Heart left ventricle (tissue), 13 donors: ENCODE results near the gene ALG1.

Experiments used
- POLR2A ChIP-seq, 2 donors: fragments of 450-650 bp; IDR thresholded peaks; one replicate each; pipeline ENCODE4 v1.6.1; 2017; ENCODE audit warnings: antibody characterized with exemption in 2 of 2, mild to moderate bottlenecking in 2 of 2, moderate library complexity in 2 of 2
- TF ChIP-seq, protein P1 (sequence below), 12 donors: fragments of 200-600 bp; sonication (generic) in 4 of 12; IDR thresholded peaks; one replicate each; pipeline versions ENCODE4 v1.5.0 to v1.8.0; 2018 to 2022; ENCODE audit warnings: antibody characterized with exemption in 12 of 12, mild to moderate bottlenecking in 5 of 12
- donor health status: ischemic (EF 13 %, LVEDD 7.1; RV severe dilation, severe dysfunction).
- donor health status: DM: no; HTN: yes; CAD: no.
- donor health status: DM: no; HTN: no; CAD: no.
- donor health status: ischemic (EF 25% LVEDD 6.9; RV normal size, moderate dysfunction).
- donor health status: ischemic (EF 25% LVEDD 5.7; RV mildly dilated, moderate dysfunction).
- donor health status: ischemic (EF 35%, LVEDD 5.7; RV mildly dilated, moderate dysfunction).
- donor health status: nonischemic (EF 11% LVEDD 7.7; RV severe dilation, severe dysfunction).
- donor health status: DM: yes; HTN: yes; CAD: no.
- donor health status: PGD.
- donor health status: ischemic (EF 29% LVEDD 5.4; RV normal size, mild dysfunction).
- donor health status: nonischemic (EF 23%, LVEDD 6.1; RV moderate dilation, normal function).

DNA sequence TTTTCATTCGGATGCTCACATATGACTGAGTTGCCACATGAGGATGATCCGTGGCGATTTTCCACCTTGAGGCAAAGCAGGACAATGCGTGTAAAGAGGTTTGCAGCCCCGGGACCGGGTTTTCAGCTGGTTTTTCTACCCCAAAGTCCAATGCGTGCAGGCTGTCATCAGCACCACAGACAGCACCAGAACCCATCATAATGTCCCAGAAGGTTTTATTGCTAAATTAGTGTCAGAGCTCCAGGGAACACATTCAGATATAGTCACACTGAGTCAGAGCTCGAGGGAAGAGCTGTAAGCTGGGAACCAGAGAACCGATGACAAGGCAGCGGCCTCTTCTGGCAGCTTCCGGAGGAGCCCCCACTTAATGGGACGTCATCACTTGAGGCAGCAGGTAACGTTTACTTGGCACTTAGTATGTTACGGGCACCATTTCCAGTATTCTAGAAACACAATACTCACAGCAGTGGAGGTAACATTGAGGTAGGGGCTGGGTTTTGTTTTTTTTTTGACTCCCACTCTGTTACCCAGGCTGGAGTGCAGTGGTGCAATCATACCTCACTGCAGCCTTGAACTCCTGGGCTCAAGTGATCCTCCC, 29.0 kb upstream of the ALG1 start:
- TF ChIP-seq, protein P1, sequence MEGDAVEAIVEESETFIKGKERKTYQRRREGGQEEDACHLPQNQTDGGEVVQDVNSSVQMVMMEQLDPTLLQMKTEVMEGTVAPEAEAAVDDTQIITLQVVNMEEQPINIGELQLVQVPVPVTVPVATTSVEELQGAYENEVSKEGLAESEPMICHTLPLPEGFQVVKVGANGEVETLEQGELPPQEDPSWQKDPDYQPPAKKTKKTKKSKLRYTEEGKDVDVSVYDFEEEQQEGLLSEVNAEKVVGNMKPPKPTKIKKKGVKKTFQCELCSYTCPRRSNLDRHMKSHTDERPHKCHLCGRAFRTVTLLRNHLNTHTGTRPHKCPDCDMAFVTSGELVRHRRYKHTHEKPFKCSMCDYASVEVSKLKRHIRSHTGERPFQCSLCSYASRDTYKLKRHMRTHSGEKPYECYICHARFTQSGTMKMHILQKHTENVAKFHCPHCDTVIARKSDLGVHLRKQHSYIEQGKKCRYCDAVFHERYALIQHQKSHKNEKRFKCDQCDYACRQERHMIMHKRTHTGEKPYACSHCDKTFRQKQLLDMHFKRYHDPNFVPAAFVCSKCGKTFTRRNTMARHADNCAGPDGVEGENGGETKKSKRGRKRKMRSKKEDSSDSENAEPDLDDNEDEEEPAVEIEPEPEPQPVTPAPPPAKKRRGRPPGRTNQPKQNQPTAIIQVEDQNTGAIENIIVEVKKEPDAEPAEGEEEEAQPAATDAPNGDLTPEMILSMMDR (IDR thresholded peaks at IDR 0.05) = no peak
- no peak for TF ChIP-seq POLR2A (IDR thresholded peaks at IDR 0.05)
